H1 (cell line): ENCODE measurements around the gene CNNM4.

Experiments used
- POLR2A ChIP-seq, 2 experiments: IDR thresholded peaks; 1 replicate in 1 of 2; 2 replicates in 1 of 2; pipeline ENCODE4 v1.6.1; 2011; ENCODE audit warnings: low read depth in 2 of 2, low read length in 2 of 2, mild to moderate bottlenecking in 2 of 2; ENCODE audit errors: control extremely low read depth in 1 of 2
- SP2 ChIP-seq: IDR thresholded peaks from 2 replicates; pipeline ENCODE4 v1.6.1; 2012; ENCODE audit warnings: mild to moderate bottlenecking, low read length, inconsistent platforms

- TF ChIP-seq SP2 (no peak), POLR2A (IDR thresholded peaks at IDR 0.05; ENCODE audit: control extremely low read depth in 1 of 2, low read depth in 2 of 2, low read length in 2 of 2) (no peak)
These were observed 62.5 kb downstream of the CNNM4 start for GRCh38 chr2:96823198-96823597.
